ENCODE results near the gene OR6J1.
"Not testable (repeated sequence)": the region's sequence is repeated elsewhere in the genome, so short reads cannot be mapped to it uniquely, and the experiment has no call there.

DNA sequence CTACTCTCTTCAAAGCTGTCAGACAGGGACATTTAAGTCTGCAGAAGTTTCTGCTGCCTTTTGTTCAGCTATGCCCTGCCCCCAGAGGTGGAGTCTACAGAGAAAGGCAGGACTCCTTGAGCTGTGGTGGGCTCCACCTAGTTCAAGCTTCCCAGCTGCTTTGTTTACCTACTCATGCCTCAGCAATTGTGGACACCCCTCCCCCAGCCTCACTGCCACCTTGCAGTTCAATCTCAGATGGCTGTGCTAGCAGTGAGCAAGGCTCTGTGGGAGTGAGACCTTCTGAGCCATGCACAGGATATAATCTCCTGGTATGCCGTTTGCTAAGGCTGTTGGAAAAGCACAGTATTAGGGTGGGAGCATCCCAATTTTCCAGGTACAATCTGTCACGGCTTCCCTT, 33.4 kb upstream of the OR6J1 start:
- TF ChIP-seq, protein P1, sequence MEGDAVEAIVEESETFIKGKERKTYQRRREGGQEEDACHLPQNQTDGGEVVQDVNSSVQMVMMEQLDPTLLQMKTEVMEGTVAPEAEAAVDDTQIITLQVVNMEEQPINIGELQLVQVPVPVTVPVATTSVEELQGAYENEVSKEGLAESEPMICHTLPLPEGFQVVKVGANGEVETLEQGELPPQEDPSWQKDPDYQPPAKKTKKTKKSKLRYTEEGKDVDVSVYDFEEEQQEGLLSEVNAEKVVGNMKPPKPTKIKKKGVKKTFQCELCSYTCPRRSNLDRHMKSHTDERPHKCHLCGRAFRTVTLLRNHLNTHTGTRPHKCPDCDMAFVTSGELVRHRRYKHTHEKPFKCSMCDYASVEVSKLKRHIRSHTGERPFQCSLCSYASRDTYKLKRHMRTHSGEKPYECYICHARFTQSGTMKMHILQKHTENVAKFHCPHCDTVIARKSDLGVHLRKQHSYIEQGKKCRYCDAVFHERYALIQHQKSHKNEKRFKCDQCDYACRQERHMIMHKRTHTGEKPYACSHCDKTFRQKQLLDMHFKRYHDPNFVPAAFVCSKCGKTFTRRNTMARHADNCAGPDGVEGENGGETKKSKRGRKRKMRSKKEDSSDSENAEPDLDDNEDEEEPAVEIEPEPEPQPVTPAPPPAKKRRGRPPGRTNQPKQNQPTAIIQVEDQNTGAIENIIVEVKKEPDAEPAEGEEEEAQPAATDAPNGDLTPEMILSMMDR (IDR thresholded peaks at IDR 0.05): not testable (repeated sequence)
- TF ChIP-seq POLR2A, POLR2AphosphoS5 (IDR thresholded peaks at IDR 0.05): not testable (repeated sequence)
